Activated naive CD8-positive, alpha-beta T cell treated with anti-CD3 and anti-CD28 coated beads for 36 hours (primary cell): ENCODE results near the gene TNNT1. TPM values are rescaled to one million over a fixed set of nuclear protein-coding genes. Genes with fewer than 3 reads are reported as not detected.

ENCODE experiments used
- DNase-seq: peaks from one replicate; pipeline ENCODE4 v3.0.0; 2021
- H3K27ac Mint-ChIP-seq: one replicate; pipeline ENCODE4 v1.8.0; 2022; ENCODE audit warnings: mild to moderate bottlenecking, moderate library complexity, mixed read lengths
- H3K27me3 Mint-ChIP-seq: one replicate; pipeline ENCODE4 v1.8.0; 2022; ENCODE audit warnings: mild to moderate bottlenecking, mixed read lengths
- H3K36me3 Mint-ChIP-seq: one replicate; pipeline ENCODE4 v1.8.0; 2021; ENCODE audit warnings: mild to moderate bottlenecking, mixed read lengths
- H3K4me1 Mint-ChIP-seq: one replicate; pipeline ENCODE4 v1.8.0; 2021; ENCODE audit warnings: mixed read lengths
- H3K4me3 Mint-ChIP-seq: one replicate; pipeline ENCODE4 v1.8.0; 2022; ENCODE audit warnings: mild to moderate bottlenecking, moderate library complexity, mixed read lengths
- H3K9me3 Mint-ChIP-seq: one replicate; pipeline ENCODE4 v1.8.0; 2022; ENCODE audit warnings: mixed read lengths
- total RNA-seq, 2 experiments: library from RNA; stranded (reverse); gene quantifications; one replicate each; pipeline ENCODE4 v1.2.3, GENCODE V29; 2021

The TNNT1 gene
- total RNA-seq, 2 experiments from 2014 or later: not detected

DNA sequence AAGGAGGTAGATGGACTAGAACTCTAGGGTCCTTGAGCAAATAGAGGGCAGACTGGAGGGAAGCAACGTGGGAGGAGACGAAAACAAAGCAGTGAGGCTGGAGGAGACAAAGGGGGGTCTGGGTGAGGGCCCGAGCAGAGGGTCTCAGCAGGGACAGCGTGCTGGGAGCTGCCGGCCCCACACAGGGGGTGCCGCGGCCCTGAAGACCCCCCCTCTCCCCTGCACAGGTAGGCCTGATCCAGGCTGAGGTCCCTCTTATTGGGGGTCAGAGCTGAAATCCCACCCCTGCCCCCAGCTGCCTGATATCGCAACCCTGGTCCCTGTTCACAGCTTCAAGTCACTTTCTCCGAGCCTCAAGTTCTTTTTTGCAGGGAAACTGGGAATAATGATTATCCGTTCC, 64.6 kb downstream of the TNNT1 start:
- Mint-ChIP-seq H3K27me3 (peaks cover 94% of the 10 kb centered on the region), H3K9me3 (peaks cover 4% of the 10 kb centered on the region), H3K27ac (no peak overlapping the region), H3K4me3 (no peak overlapping the region), H3K36me3 (peaks cover 16% of the 10 kb centered on the region), H3K4me1 (peaks cover 37% of the 10 kb centered on the region)
- DNase-seq: no peak

DNA sequence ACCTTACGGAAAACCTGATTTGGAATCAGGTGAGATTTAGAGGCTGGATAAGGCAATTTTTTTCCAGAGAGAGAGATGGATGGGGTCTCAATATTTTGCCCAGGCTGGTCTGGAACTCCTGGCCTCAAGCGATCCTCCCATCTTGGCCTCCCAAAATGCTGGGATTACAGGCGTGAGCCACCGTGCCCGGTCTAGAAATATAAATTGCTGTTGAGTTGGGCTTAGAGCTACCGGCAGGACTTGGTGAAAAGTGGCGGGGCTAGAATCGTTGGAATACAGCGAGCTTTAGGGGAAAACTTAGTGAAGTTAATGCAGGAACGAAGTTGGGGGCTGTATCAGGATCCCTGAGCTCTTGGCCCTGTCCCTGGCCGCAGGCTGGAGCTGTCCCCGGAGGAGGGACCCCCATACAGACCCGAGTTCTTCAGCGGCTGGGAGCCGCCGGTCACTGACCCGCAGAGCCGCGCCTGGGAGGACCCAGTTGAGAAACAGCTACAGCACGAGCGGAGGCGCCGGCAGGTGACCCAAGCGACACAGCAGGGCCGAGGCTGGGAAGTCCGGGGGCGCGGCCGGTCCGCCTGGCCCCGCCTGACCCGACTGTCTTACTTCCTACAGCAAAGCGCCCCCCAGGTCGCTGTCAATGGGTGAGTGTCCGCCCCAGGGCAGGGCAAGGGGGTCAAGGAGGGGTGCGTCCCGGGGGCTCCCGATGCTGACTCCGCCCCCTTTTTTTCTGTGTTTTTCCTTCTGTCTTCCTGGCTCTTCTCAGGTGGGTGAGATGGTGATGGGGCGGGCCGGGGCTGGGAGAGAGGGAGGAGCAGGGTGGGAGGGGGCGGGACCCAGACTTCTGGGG, 65.8 kb downstream of the TNNT1 start:
- Mint-ChIP-seq H3K4me3 (no peak overlapping the region), H3K36me3 (peaks cover 10% of the 10 kb centered on the region), H3K27me3 (peaks cover 87% of the 10 kb centered on the region), H3K4me1 (peaks cover 30% of the 10 kb centered on the region), H3K9me3 (peaks cover 4% of the 10 kb centered on the region), H3K27ac (no peak overlapping the region)
- no peak for DNase-seq

Other genes with a start within 250 kb of the TNNT1 start
- under 1 TPM in 1 of 2 experiments, not detected in 1; 0.43 TPM for gene NCR1, start 243.1 kb downstream of the TNNT1 start, total RNA-seq
- not detected for gene NLRP7, start 201.7 kb downstream of the TNNT1 start, total RNA-seq
- 10 to 100 TPM; 19.9 to 20.8 TPM for gene NLRP2, start 182.8 kb downstream of the TNNT1 start, total RNA-seq
- not detected for gene GP6, start 110.9 kb downstream of the TNNT1 start, total RNA-seq
- 10 to 100 TPM; 21.7 to 24.0 TPM for gene RDH13, start 86.1 kb downstream of the TNNT1 start, total RNA-seq
- gene EPS8L1, start 73.3 kb downstream of the TNNT1 start, total RNA-seq: 1 to 10 TPM; 1.3 to 1.5 TPM
- 10 to 100 TPM; 67.2 to 73.5 TPM for gene PPP1R12C, start 31.6 kb downstream of the TNNT1 start, total RNA-seq
- gene TNNI3, start 8.5 kb upstream of the TNNT1 start, total RNA-seq: under 1 TPM in 1 of 2 experiments, not detected in 1; 0.25 TPM
- not detected for gene DNAAF3, start 17.4 kb upstream of the TNNT1 start, total RNA-seq
- gene SYT5, start 31.1 kb upstream of the TNNT1 start, total RNA-seq: not detected
- gene PTPRH, start 60.3 kb upstream of the TNNT1 start, total RNA-seq: not detected
- gene TMEM86B, start 79.6 kb upstream of the TNNT1 start, total RNA-seq: 1 to 10 TPM; 7.3 to 7.9 TPM
- 100 to 1,000 TPM; 226 to 227 TPM for gene PPP6R1, start 109.8 kb upstream of the TNNT1 start, total RNA-seq
- gene HSPBP1, start 130.9 kb upstream of the TNNT1 start, total RNA-seq: 10 to 100 TPM; 68.0 to 69.7 TPM
- 1 to 10 TPM; 5.6 to 6.4 TPM for gene BRSK1, start 134.8 kb upstream of the TNNT1 start, total RNA-seq
- gene TMEM150B, start 176.1 kb upstream of the TNNT1 start, total RNA-seq: not detected
- gene KMT5C, start 190.7 kb upstream of the TNNT1 start, total RNA-seq: 10 to 100 TPM; 14.9 to 15.4 TPM
- not detected for gene COX6B2, start 205.5 kb upstream of the TNNT1 start, total RNA-seq
- gene GARIN5B, start 214.1 kb upstream of the TNNT1 start, total RNA-seq: not detected
- not detected for gene IL11, start 221.3 kb upstream of the TNNT1 start, total RNA-seq
- gene TMEM190, start 227.6 kb upstream of the TNNT1 start, total RNA-seq: not detected
- 10 to 100 TPM; 10.1 to 10.8 TPM for gene TMEM238, start 235.1 kb upstream of the TNNT1 start, total RNA-seq
- gene RPL28, start 236.7 kb upstream of the TNNT1 start, total RNA-seq: 1,000 to 10,000 TPM; 2,585 to 2,613 TPM